Measurements from ENCODE around the gene HS1BP3.
A peak's percentile ranks its signal among the peaks of the same experiment; 100 is the strongest.

HS1BP3 gene

DNA sequence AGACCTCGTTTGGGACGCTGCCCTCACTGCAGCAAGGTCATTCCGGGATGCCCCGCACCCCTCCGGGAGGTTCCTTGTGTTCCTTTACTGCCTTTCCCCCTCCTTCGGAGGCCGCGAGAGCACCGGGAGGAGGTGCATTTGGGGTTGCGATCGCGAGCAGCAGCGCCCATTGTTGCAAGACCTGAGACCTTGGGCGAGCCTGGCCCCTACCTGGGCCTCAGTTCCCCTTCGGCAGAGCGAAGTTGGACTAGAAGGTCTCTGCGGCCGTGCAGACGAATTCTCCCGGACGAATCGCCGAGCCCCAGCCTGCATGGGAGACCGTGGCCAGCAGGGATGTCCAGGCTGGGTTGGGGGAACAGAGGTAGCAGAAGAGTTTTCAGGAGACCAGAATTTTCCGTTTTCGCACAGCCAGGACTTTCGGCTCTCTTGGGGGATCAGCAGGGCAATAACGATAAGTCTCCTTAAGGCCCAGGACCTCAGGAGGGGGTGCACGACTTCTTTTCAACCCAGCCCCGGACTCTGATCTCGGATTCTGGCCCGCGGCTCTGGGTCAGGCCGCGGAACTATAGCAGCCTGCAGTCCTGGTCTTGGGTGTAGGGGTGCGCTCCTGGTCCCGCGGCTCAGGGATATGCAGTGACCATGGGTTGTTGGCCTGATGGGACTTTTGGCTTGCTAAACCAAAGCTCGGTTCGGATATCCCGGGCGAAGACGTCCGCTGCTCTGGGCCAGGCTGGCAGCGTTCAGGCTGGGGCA is 18.8 kb upstream of the HS1BP3 start:
- H3K4me3 ChIP-seq (ENCODE audit: low read depth, low read length): no peak overlapping the region
- TF ChIP-seq CTCF (IDR thresholded peaks at IDR 0.05; ENCODE audit: insufficient read depth, low read depth, low read length, missing control alignments): no peak
- no peak for DNase-seq (ENCODE audit: low read depth)

- DNase-seq (ENCODE audit: low read depth): no peak
- H3K4me3 ChIP-seq (ENCODE audit: low read depth, low read length): no peak overlapping the region
- TF ChIP-seq CTCF (IDR thresholded peaks at IDR 0.05; ENCODE audit: insufficient read depth, low read depth, low read length, missing control alignments): no peak
Observed at GRCh38 chr2:20668871-20669475, 18.1 kb upstream of the HS1BP3 start.

DNA sequence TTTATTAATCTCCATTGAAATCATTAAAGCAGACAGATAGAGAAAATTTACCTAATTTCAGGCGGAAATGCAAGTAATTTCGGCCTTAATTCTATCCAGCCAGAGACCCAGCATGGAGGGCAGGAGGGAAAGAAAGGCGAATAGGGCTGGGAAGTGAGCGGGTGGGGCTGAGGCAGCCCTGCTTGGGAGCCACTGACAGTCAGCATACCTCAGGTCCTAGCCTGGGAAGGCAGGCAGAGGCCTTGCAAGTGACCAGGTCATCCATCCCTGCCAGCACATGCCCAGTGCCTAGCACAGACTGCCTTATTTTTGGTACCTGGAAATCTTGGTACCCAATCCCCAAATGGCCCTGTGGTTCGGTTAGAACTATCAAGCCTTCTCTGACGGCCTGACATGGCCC is 17.6 kb upstream of the HS1BP3 start:
- DNase-seq (ENCODE audit: low read depth): no peak
- no peak overlapping the region for H3K4me3 ChIP-seq (ENCODE audit: low read depth, low read length)
- TF ChIP-seq CTCF (IDR thresholded peaks at IDR 0.05; ENCODE audit: insufficient read depth, low read depth, low read length, missing control alignments): no peak

GRCh38 chr2:20667531-20668401 is 16.9 kb upstream of the HS1BP3 start:
- no peak overlapping the region; the same call in 1 of the 2 replicates for H3K4me3 ChIP-seq (ENCODE audit: low read depth, low read length)
- no peak for TF ChIP-seq CTCF (IDR thresholded peaks at IDR 0.05; ENCODE audit: insufficient read depth, low read depth, low read length, missing control alignments)
- DNase-seq (ENCODE audit: low read depth): no peak

- H3K4me3 ChIP-seq (ENCODE audit: low read depth, low read length): no peak overlapping the region; the same call in 1 of the 2 replicates
- DNase-seq (ENCODE audit: low read depth): no peak
- TF ChIP-seq CTCF (IDR thresholded peaks at IDR 0.05; ENCODE audit: insufficient read depth, low read depth, low read length, missing control alignments): no peak
Observed at GRCh38 chr2:20667151-20667530, 16.2 kb upstream of the HS1BP3 start.

DNA sequence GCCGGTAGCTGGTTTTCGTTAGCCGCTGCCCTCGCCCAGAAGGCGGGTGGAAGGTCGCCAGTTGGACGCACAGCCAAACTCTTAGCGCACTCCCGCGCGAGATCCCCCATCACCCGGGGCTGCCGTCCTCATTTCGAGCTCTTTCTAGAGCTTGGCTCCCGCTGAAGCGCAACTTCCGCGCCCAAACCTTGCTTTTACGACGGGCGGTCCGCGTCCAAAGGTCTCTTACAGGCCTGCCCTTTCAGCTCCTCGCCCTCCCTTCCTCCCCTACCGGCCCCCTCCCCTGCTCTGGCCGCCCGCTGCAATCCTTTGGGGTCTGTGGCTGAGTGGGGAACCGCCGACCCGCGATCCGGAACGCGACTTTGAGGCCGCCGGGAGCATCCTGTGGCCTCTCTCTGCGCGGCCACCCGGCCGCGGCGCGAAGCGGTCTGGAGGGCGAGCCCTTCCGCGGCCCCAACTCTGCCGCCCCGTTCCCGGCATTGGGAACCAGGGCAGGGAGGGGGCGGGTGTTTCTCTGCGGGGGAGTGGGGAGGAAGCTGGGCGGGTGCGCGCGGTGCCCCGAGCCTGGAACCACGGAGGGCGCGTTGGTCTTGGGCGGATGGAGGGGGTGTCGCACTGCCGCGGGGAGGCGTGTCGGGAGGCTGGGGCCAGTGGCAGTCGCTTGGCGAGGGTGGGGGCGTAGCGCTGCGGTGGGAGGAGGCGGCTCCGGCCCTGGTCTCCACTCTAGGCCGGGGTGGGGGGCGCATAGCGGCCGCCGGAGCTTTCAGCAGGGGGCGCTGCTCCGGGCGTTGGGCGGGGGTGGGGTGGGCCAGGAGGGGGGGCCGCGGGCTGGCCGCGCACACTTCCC is 15.6 kb upstream of the HS1BP3 start, which contains the start of gene GDF7:
GDF7 (plus strand) TSS at position 841 of the 847 bp plus-strand sequence. CDS start 96 bp downstream, outside the sequence.
- DNase-seq (ENCODE audit: low read depth): no peak
- peak; percentile 27 for TF ChIP-seq CTCF (IDR thresholded peaks at IDR 0.05; ENCODE audit: insufficient read depth, low read depth, low read length, missing control alignments)
- peak within 1 kb of the TSS; percentile 27 for H3K4me3 ChIP-seq (ENCODE audit: low read depth, low read length)

Data from GM12865 (cell line).